GM18517 (cell line): ENCODE results near the gene ZNF84.

Experiments
- ATAC-seq: cut with Tn5 transposase; IDR thresholded peaks from one replicate; pipeline ENCODE4 v1.9.1; 2021; ENCODE audit warnings: mild to moderate bottlenecking, moderate library complexity; ENCODE audit not compliant: unreplicated experiment

The ZNF84 gene

DNA sequence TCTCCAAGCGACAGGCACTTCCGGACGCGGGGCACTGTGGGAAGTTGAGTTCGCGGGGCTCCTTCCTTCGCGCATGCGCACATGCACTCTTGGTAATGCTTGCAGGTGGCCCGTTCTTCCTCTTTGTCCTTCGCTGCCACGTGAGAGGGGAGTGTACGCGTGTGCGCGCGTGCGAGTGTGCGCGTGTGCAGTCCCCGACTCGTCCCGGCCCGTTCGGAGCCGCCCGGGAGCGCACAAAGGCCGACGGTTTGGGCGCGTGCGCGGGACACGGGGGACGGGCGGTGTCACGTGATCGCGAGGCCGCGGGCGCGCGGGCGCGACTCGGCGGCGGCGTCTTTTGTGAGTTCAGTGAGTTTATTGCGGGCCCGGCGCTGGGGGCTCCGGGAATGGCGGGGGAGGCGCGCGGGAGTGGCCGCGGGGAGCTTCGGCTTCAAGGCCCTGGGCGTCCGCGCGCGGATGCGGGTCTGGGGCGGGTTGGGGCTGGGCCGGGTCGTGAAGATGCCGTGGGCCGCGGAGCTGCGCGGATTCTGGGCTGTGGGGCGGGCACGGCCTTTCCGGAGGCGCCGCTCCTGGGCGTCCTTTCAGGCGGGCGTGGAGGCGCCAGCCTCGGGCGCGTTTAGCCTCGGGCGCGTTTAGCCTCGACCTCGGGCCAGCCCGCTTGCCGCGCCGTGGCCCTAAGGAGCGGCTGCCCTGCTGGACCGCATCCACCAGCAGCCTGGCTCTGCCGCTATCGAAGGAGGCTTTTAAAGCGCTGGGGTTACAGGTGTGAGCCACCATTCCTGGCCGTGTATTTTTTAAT lies at the start of gene ZNF84:
ZNF84 (plus strand) TSS at position 303 of the 799 bp plus-strand sequence. CDS start 3,959 bp downstream, outside the sequence.
- peak; percentile 90 for ATAC-seq

DNA sequence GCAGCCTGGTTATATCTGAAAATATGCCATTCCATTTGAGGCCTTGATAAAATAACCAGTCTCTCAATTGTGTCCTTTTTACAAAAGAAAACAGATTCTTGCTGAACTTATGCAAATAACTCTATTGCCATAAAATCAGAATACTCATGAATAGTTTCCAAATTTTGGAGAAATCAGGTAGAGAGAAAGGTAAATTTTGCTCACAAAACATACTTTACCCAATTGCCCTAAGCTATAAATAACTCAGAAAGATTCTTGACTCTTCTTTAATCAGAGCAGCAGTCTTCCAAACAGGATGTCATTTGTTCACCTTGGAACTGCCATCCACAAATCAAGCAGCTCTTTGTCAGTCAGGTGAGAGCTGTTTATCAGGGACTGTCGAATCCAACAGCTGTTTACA lies 38.6 kb upstream of the ZNF84 start:
- no peak for ATAC-seq

DNA sequence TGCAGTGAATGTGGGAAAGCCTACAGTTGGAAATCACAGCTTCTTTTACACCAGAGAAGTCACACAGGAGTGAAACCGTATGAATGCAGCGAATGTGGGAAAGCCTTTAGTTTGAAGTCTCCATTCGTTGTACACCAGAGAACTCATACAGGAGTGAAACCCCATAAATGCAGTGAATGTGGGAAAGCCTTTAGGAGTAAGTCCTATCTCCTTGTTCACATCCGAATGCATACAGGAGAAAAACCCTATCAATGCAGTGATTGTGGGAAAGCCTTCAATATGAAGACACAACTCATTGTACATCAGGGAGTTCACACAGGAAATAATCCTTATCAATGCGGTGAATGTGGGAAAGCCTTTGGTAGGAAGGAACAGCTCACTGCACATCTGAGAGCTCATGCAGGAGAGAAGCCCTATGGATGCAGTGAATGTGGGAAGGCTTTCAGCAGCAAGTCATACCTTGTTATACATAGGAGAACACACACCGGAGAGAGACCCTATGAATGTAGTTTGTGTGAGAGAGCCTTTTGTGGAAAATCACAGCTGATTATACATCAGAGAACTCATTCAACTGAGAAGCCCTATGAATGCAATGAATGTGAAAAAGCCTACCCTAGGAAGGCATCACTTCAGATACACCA lies 26.5 kb upstream of the ZNF84 start:
- no peak for ATAC-seq

DNA sequence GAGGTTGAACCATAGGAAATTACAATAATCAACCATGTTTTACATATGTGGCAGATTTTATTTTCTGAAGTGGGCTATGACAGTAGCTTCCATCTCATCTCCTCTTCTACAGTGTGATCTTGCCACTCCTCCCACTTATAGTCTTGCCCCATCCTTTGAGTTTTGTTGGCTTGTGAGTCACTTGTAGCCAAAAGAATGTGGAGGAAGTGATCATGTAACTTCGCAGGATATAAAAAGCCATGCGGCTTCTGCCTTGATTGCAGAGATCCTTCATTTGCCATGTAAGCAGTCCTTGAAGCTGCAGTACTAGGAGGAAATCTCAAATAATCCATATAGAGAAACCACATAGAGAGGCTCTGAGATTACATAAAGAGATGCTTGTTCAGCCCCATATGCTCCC lies 13.7 kb upstream of the ZNF84 start:
- ATAC-seq: no peak

DNA sequence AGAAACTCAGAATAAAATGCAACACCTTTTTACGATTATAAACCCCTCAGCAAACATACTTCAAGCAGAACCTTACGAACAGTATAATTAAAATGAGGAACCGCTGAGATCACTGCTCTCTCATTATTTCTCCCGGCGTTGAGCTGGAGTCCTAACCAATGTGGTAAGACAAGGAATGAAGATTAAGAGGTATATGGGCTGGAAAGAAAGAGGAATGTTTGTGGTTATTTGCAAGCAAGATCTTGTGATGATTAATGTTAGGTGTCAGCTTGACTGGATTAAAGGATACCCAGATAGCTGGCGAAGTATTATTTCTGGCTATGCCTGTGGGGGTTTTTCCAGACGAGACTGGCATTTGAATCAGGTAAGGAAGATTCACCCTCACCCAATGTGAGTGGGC lies 10.3 kb upstream of the ZNF84 start:
- ATAC-seq: no peak

DNA sequence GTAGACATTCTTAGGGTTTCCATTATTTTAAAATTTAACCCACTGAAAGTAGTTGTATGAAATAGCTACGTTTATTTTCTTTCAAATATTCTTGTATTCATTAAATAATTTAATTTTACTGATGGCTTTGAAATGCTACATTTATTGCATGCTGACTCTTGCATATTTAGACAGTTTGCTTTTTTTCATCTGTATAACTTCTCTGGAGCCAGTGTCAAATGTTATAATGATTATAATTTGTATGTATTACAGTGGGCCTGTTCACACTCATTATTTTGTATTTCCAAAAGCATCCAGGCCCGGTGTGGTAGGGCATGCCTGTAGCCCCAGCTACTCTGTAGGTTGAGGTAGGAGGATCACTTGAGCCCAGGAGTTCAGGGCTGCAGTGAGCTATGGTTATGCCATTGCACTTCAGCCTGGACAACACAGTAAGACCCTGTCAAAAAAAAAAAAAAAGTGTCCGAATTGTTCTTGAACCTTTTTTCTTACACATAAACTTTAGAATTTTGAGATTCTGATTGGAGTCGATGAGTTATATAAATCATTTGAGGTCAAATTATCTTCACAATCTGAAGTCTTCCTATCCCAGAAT lies 905 bp downstream of the ZNF84 start:
- no peak for ATAC-seq

DNA sequence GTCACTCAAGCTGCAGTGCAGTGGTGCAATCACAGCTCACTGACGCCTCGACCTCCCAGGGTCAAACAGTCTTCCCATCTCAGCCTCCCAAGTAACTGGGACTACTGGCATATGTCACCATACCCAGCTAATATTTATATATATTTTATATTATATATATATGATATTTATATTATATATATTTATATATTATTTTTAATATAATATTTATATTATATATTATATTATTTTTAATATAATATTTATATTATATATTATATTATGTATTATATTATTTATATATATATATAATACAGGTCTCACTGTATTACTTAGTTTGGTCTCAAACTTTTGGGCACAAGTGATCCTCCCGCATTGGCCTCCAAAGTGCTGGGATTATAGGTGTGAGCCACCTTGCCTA lies 9.4 kb downstream of the ZNF84 start:
- ATAC-seq: no peak

DNA sequence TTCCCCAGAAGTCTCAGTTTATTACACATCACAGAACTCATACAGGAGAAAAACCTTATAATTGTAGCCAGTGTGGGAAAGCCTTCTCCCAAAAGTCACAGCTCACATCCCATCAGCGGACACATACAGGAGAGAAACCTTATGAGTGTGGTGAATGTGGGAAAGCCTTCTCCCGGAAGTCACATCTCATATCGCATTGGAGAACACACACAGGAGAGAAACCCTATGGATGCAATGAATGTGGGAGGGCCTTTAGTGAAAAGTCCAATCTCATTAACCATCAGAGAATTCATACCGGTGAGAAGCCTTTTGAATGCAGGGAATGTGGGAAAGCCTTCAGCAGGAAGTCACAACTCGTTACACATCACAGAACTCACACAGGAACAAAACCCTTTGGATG lies 20.1 kb downstream of the ZNF84 start:
- ATAC-seq: no peak

DNA sequence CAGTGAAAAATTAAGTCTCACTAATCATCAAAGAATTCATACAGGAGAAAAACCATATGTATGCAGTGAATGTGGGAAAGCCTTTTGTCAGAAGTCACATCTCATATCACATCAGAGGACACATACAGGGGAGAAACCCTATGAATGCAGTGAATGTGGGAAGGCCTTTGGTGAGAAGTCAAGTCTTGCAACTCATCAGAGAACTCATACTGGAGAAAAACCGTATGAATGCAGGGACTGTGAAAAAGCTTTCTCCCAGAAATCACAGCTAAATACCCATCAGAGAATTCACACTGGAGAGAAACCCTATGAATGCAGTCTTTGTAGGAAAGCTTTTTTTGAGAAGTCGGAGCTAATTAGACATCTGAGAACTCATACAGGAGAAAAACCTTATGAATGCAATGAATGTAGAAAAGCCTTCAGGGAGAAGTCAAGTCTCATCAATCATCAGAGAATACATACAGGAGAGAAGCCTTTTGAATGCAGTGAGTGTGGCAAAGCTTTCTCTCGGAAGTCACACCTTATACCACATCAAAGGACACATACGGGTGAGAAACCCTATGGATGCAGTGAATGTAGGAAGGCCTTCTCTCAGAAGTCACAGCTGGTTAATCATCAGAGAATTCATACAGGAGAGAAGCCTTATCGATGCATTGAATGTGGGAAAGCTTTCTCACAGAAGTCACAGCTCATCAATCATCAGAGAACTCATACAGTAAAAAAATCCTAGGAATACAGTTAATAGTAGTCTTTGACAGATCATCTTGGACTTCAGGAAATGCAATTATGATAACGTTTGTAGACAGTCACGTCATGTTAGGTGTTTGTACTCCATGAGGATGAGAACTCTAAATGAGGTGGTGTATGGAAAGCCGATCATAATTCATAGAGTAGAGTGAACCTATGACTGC lies 21.1 kb downstream of the ZNF84 start:
- ATAC-seq: no peak

DNA sequence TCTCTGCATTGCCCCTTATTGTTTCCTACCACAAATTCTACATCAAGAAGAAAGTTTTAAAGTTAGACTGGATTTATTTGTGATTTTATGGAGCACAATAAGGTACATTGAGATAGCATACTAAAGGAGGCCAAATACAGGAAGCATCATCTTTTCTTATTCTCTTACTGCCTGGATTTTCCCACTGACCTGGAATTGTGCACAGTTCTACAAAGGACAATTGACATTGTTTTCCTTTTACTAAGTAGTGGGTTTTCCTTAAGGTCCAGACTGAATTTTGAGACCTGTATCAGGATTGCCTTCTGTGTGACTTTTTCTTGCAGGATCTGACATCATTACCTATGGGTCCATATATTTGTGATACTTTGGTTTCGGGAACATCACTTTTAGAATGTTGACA lies 24.6 kb downstream of the ZNF84 start:
- no peak for ATAC-seq

DNA sequence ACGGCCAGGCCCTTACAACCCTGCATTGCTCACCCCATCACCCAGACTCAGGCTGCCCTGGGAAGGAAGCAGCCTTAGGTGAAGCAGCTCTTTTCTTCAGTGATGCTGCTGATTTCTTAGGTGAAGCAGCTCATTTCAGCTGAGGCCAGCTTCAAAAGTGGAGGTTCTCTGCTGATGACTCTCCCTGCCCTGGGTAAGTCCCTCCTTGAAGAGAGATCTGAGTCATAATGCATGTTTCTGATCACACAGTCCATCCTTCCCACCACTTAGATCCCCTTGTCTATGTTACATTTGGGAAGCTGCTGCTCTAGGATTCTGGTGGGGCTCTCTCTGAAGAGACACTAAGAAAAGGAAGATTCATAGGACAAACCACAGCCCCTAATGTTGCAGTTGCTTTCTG lies 26.2 kb downstream of the ZNF84 start:
- ATAC-seq: no peak

DNA sequence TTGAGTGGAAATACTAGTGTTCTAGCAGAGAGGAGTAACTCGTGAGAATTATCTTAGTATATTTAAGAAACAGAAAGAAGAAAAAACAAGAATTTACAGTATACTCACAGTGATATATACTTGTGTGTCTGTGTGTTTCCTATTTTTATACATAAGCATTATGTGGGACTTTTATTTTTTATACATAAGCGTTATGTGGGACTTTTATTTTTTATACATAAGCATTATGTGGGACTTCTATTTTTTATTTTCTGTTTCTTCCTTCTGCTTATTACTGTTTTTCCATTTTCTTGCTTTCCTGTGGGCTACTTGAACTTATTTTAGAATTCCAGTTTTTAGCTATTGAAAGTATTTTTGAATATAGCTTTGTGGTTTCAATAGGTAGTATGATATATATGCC lies 36.5 kb downstream of the ZNF84 start:
- no peak for ATAC-seq

DNA sequence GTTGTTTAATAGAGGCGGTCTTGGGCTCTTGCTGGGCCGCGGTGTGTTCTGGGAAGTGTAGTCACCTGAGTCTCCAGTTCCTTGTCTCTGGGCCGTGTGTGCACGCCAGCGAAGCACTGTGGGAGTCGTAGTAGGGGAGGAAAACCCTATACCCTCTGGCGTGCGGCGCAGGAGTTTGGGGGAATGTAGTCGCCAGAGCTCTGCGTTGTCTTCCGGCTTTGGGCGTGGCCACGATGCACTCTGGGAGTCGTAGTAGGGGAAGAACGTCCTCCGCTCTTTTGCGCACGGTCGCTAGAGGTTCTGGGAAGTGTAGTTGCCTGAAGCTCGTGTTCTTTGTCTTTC lies 42.7 kb downstream of the ZNF84 start:
- peak; percentile 85 for ATAC-seq

DNA sequence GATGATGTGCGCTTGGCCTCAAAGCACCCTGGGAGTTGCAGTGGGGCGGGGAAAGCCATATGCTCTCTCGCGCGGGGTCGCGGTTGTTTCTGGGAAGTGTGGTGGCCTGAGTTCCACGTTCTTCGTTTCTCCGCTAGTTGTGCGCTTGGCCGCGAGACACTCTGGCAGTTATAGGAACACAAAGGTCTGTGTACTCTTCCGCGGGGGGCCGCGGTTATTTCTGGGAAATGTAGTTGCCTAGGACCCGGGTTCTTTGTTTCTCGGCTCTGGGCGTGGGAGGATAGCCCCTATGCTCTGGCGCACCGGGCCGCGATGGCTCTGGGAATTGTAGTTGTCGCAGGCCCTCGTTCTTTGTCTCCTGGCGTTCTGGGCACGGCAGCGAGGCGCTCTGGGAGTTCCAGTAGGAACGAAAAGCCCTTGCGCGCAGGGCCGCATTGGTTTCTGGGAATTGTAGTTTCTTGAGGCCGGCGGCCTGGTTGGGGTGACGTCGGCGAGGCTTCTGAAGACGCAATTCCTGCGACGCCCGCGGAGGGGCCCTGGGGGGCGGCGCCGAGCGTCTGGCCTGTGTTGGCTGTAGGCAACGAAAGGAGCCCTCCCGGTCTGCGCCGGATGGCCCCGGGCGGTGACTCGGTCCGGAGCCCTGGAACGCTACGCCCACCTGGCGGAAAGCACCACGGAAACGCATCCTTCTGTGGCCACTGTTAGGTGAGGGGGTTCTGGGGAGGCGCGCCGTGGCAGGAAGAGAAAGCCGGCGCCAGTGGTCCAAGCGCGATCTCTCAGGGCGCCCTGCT lies 43.3 kb downstream of the ZNF84 start, which contains the start of gene ZNF140:
ZNF140 (plus strand) TSS at position 556 of the 791 bp plus-strand sequence. CDS start 398 bp downstream, outside the sequence.
- ATAC-seq: peak; percentile 60

DNA sequence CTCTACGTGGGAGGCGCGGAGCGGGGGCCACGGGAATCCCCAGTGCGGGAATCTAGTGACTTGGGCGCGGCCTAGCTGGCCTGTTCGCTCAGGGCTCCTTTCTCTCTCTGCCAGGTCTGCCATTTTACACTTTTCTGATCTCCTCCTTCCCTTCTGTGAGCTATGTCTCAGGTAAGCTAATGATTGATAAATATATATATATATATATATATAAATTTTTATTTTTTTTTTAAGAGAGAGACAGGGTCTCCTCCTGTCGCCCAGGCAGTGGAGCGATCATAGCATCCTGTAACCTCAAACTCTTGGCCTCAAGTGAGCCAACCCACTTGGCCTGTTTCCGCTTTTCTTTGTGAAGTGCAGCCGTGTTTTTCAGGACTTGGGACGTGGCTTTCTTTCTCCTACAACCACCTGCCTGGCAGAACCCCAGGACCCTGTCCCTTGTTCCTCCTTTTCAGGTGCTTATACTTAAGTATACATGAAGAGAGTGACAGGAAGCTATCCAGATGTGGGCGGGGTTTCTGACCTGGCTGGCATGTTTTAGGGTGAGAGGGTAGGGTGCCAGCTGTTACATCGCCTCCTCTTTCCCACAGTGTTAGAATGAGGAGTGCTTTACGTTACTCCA lies 44.0 kb downstream of the ZNF84 start:
- ATAC-seq: peak; percentile 24

DNA sequence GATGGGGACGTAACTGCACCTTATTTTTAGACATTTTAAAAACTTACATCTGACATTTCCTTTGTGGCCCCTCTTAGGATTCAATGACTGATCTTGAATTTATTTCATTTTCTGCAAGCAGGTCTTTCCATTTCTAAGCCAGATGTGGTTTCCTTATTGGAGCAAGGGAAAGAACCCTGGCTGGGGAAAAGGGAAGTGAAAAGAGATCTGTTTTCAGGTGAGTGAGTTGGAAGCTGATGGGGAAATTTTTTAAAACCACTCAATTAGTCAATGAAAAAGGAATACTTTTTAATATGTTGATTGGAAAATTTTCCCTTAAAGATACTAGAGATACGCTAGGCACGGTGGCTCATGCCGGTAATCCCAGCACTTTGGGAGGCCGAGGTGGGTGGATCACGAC lies 46.0 kb downstream of the ZNF84 start:
- ATAC-seq: no peak

DNA sequence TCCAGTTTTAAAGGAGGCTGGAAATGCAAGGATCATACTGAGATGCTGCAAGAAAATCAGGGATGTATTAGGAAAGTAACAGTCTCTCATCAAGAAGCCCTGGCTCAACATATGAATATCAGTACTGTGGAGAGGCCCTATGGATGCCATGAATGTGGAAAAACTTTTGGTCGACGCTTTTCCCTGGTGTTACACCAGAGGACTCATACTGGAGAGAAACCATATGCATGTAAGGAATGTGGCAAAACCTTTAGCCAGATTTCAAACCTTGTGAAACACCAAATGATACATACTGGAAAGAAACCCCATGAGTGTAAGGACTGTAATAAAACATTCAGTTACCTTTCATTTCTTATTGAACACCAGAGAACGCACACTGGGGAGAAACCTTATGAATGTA lies 68.3 kb downstream of the ZNF84 start:
- no peak for ATAC-seq

DNA sequence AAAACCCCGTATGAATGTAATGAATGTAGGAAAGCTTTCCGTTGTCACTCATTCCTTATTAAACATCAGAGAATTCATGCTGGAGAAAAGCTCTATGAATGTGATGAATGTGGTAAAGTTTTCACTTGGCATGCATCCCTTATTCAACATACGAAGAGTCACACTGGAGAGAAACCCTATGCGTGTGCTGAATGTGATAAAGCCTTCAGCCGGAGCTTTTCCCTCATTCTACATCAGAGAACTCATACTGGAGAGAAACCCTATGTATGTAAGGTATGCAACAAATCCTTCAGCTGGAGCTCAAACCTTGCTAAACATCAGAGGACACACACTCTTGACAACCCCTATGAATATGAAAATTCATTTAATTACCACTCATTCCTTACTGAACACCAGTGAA lies 68.9 kb downstream of the ZNF84 start:
- no peak for ATAC-seq

DNA sequence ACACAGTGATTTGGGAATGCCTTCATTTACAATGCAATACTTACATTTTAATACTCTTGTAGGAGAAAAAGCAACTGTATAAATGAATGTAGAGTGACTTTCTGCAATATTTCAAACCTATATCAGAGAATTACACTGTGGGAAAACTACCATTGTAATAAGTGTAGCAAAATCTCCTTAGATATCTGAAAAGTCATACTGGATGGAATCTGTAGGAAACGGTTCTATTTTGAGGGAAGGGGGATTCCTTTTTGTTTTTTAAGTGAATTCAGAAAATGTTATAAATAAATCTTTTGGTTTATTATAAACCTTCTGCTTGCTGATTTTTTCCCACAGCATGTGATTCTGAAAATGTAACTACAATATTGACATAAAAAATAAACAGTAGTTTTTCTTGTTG lies 69.8 kb downstream of the ZNF84 start:
- no peak for ATAC-seq

DNA sequence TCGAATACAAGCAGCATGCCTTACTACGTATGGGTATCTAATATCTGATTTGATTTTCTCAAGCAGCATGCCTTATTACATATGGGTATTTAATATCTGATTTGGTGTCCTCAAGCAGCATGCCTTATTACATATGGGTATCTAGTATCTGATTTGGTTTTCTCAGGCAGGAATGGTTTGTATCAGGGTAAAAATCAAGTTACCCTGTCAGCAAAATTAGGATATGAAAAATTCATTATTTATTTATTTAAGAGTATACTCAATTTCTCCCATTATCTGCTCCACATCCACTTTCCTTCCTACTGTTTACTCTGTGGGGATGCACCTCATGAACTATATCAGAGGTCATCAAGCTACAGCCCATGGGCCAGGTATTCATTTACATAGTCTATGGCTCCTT lies 70.8 kb downstream of the ZNF84 start:
- no peak for ATAC-seq
